HepG2 (cell line): ENCODE data around the gene SPATA25. TPM values are rescaled to one million over a fixed set of nuclear protein-coding genes. Genes with fewer than 3 reads are reported as not detected.

Experiments used
- ASH2L ChIP-seq: fragments of 300-600, 200-600 bp; sonication (generic); IDR thresholded peaks from 2 replicates; pipeline ENCODE4 v1.7.0; 2017; ENCODE audit warnings: low read depth, mild to moderate bottlenecking, moderate library complexity, mixed read lengths, low read length; ENCODE audit not compliant: insufficient read length
- DNMT1 ChIP-seq: sonication (generic); formaldehyde crosslinking; IDR thresholded peaks from 2 replicates; pipeline ENCODE4 v1.5.1; 2020; ENCODE audit warnings: mild to moderate bottlenecking, missing genetic modification reagents
- GATA4 ChIP-seq: sonication (generic); IDR thresholded peaks from 2 replicates; pipeline ENCODE4 v1.6.1; 2016; ENCODE audit warnings: antibody characterized with exemption, low read depth, borderline replicate concordance
- KDM2A ChIP-seq: sonication (generic); formaldehyde crosslinking; IDR thresholded peaks from 2 replicates; pipeline ENCODE4 v1.4.0; 2020; ENCODE audit warnings: low read depth, missing genetic modification reagents, borderline replicate concordance
- KDM5B ChIP-seq: sonication (generic); formaldehyde crosslinking; IDR thresholded peaks from 2 replicates; pipeline ENCODE4 v1.4.0; 2020; ENCODE audit warnings: missing genetic modification reagents, mild to moderate bottlenecking, borderline replicate concordance
- KLF13 ChIP-seq: sonication (generic); formaldehyde crosslinking; IDR thresholded peaks from 2 replicates; pipeline ENCODE4 v1.4.0; 2020; ENCODE audit warnings: mild to moderate bottlenecking, missing genetic modification reagents
- KMT2A ChIP-seq: sonication (generic); formaldehyde crosslinking; IDR thresholded peaks from 2 replicates; pipeline ENCODE4 v1.4.0; 2020; ENCODE audit warnings: missing genetic modification reagents
- NCOA1 ChIP-seq: sonication (generic); formaldehyde crosslinking; IDR thresholded peaks from 2 replicates; pipeline ENCODE4 v1.9.0; 2021; ENCODE audit warnings: missing genetic modification reagents
- NR1H2 ChIP-seq: sonication (generic); formaldehyde crosslinking; IDR thresholded peaks from 2 replicates; pipeline ENCODE4 v1.8.1; 2022; ENCODE audit warnings: low read depth, missing genetic modification reagents, borderline replicate concordance
- POLR2A ChIP-seq, 2 experiments: IDR thresholded peaks; 2 replicates each; pipeline ENCODE4 v1.6.1; 2011; ENCODE audit warnings: low read depth in 2 of 2, low read length in 2 of 2, mild to moderate bottlenecking in 1 of 2, moderate library complexity in 1 of 2; ENCODE audit not compliant: insufficient read depth in 1 of 2
- PPARG ChIP-seq: conservative IDR thresholded peaks from 2 replicates; pipeline ENCODE4 v1.6.1; 2016; ENCODE audit warnings: missing biosample characterization, missing genetic modification reagents
- SP1 ChIP-seq, 2 experiments: fragments of 450-650 bp in 1 of 2; sonication (generic) in 1 of 2; formaldehyde crosslinking in 1 of 2; IDR thresholded peaks; 2 replicates each; pipeline versions ENCODE4 v1.4.0 to v1.6.1; 2016 to 2020; ENCODE audit warnings: missing genetic modification reagents in 1 of 2
- TEAD3 ChIP-seq: optimal IDR thresholded peaks from 2 replicates; pipeline ENCODE3; 2016; ENCODE audit warnings: borderline replicate concordance
- ZBTB1 ChIP-seq: sonication (generic); formaldehyde crosslinking; IDR thresholded peaks from 2 replicates; pipeline ENCODE4 v1.4.0; 2020; ENCODE audit warnings: missing genetic modification reagents, borderline replicate concordance
- ZFP82 ChIP-seq: sonication (generic); formaldehyde crosslinking; IDR thresholded peaks from 2 replicates; pipeline ENCODE4 v1.5.1; 2020; ENCODE audit warnings: mild to moderate bottlenecking, missing genetic modification reagents, borderline replicate concordance
- ZMAT5 ChIP-seq: sonication (generic); formaldehyde crosslinking; IDR thresholded peaks from 2 replicates; pipeline ENCODE4 v1.5.0; 2020; ENCODE audit warnings: mild to moderate bottlenecking, low read depth, missing genetic modification reagents, borderline replicate concordance
- ZNF205 ChIP-seq: IDR thresholded peaks from 2 replicates; pipeline ENCODE4 v1.6.1; 2018; ENCODE audit warnings: missing biosample characterization, missing genetic modification reagents
- ZNF337 ChIP-seq: sonication (generic); formaldehyde crosslinking; IDR thresholded peaks from 2 replicates; pipeline ENCODE4 v1.5.1; 2020; ENCODE audit warnings: missing genetic modification reagents, low read depth, mild to moderate bottlenecking, borderline replicate concordance
- ZNF441 ChIP-seq: sonication (generic); formaldehyde crosslinking; IDR thresholded peaks from 2 replicates; pipeline ENCODE4 v1.7.0; 2021; ENCODE audit warnings: missing genetic modification reagents, borderline replicate concordance
- ZNF468 ChIP-seq: sonication (generic); formaldehyde crosslinking; IDR thresholded peaks from 2 replicates; pipeline ENCODE4 v1.8.0; 2022; ENCODE audit warnings: mild to moderate bottlenecking, moderate library complexity, missing genetic modification reagents
- ZNF558 ChIP-seq: sonication (generic); formaldehyde crosslinking; IDR thresholded peaks from 2 replicates; pipeline ENCODE4 v1.9.0; 2022; ENCODE audit warnings: mild to moderate bottlenecking, missing genetic modification reagents, borderline replicate concordance
- ZNF572 ChIP-seq: sonication (generic); formaldehyde crosslinking; IDR thresholded peaks from 2 replicates; pipeline ENCODE4 v1.5.1; 2020; ENCODE audit warnings: mild to moderate bottlenecking, missing genetic modification reagents
- ZNF687 ChIP-seq: sonication (generic); formaldehyde crosslinking; IDR thresholded peaks from 2 replicates; pipeline ENCODE4 v1.5.1; 2020; ENCODE audit warnings: mild to moderate bottlenecking, missing genetic modification reagents, moderate library complexity
- ZNF790 ChIP-seq: sonication (generic); formaldehyde crosslinking; IDR thresholded peaks from 2 replicates; pipeline ENCODE4 v1.8.0; 2022; ENCODE audit warnings: missing genetic modification reagents, mild to moderate bottlenecking, borderline replicate concordance
- ZNF792 ChIP-seq: IDR thresholded peaks from 2 replicates; pipeline ENCODE4 v1.6.1; 2016
- ZSCAN21 ChIP-seq: sonication (generic); formaldehyde crosslinking; IDR thresholded peaks from 2 replicates; pipeline ENCODE4 v1.8.0; 2022; ENCODE audit warnings: mild to moderate bottlenecking, missing genetic modification reagents, moderate library complexity, borderline replicate concordance
- polyA plus RNA-seq, 8 experiments: library from polyadenylated mRNA; depleted of rRNA in 3 of 8; stranded (reverse) in 7 of 8; unstranded in 1 of 8; fragments of >200 nt; fragmentation: Illumina TruSeq in 4 of 8; extraction: Trizol in 4 of 8; gene quantifications; 2 replicates each; pipeline versions ENCODE4 v1.2.1 to v1.2.3, GENCODE V29; 2011 to 2016; ENCODE audit warnings: low read depth in 4 of 8, missing spikeins in 1 of 8, mixed read lengths in 1 of 8; ENCODE audit not compliant: insufficient read depth in 1 of 8
- total RNA-seq, 5 experiments: library from RNA; depleted of rRNA; stranded (reverse); fragments of >200 nt; fragmentation: Illumina TruSeq; extraction: Trizol; gene quantifications; 2 replicates each; pipeline ENCODE4 v1.2.3, GENCODE V29; 2016; ENCODE audit warnings: low read depth in 1 of 5

SPATA25 gene
- total and polyA plus RNA-seq, 2 of the 13 experiments (the other 11 are each of a cell fraction or from before 2014, with no cell fraction given) = 4.8 to 7.6 TPM

GRCh38 chr20:45927071-45927878, 39.9 kb upstream of the SPATA25 start (continued):
- peak; percentile 92 for TF ChIP-seq ZSCAN21 (CRISPR knock-in tag)
- TF ChIP-seq KLF13 (CRISPR knock-in tag) = no peak
- TF ChIP-seq ZNF558 = peak; percentile 68; the same call in 1 of the 2 replicates
- TF ChIP-seq ZNF441 (CRISPR knock-in tag) = peak; percentile 54; the same call in 1 of the 2 replicates
- peak; percentile 55 for TF ChIP-seq KDM2A (CRISPR knock-in tag)
- peak; percentile 83; the same call in 1 of the 2 replicates for TF ChIP-seq ZNF792 (CRISPR knock-in tag)
- TF ChIP-seq ASH2L = peak; percentile 44
- 0 out of 2 replicates have a peak, but pooled peaks have one; percentile 1 for TF ChIP-seq ZNF572 (CRISPR knock-in tag)
- TF ChIP-seq KDM5B (CRISPR knock-in tag) = peak; percentile 76; the same call in 1 of the 2 replicates
- peak; percentile 82; the same call in 1 of the 2 replicates for TF ChIP-seq NR1H2 (CRISPR knock-in tag)
- peak; percentile 26 for TF ChIP-seq NCOA1 (CRISPR knock-in tag)
- 0 out of 2 replicates have a peak, but pooled peaks have one; percentile 67 for TF ChIP-seq ZNF468 (CRISPR knock-in tag)
- 0 out of 2 replicates have a peak, but pooled peaks have one; percentile 54 for TF ChIP-seq ZBTB1 (CRISPR knock-in tag)
- TF ChIP-seq GATA4 = 0 out of 2 replicates have a peak, but pooled peaks have one; percentile 11
- TF ChIP-seq DNMT1 (CRISPR knock-in tag) = 0 out of 2 replicates have a peak, but pooled peaks have one; percentile 66
- no peak for TF ChIP-seq POLR2A (IDR thresholded peaks at IDR 0.05; ENCODE audit: insufficient read depth in 1 of 2, low read depth in 2 of 2, low read length in 2 of 2)
- peak; percentile 95 for TF ChIP-seq ZNF205
- peak; percentile 70; the same call in 1 of the 2 replicates for TF ChIP-seq ZNF790 (CRISPR knock-in tag)
- no peak for TF ChIP-seq ZMAT5
- TF ChIP-seq ZFP82 (CRISPR knock-in tag) = 0 out of 2 replicates have a peak, but pooled peaks have one; percentile 3
- 0 out of 2 replicates have a peak, but pooled peaks have one; percentile 42 for TF ChIP-seq ZNF337 (CRISPR knock-in tag)
- TF ChIP-seq TEAD3 (CRISPR knock-in tag) = peak; percentile 99
- TF ChIP-seq KMT2A (CRISPR knock-in tag) = no peak; the same call in 1 of the 2 replicates
- no peak for TF ChIP-seq SP1 (IDR thresholded peaks at IDR 0.05)
- TF ChIP-seq SP1 (CRISPR knock-in tag; IDR thresholded peaks at IDR 0.05) = peak; percentile 56
- TF ChIP-seq PPARG = peak; percentile 94
- TF ChIP-seq ZNF687 (CRISPR knock-in tag) = peak; percentile 70
